Subcutaneous adipose tissue (tissue), 4 donors: ENCODE results near the gene EPB41L2. TPM values are rescaled to one million over a fixed set of nuclear protein-coding genes. Genes with fewer than 3 reads are reported as not detected.

Experiments used
- CTCF ChIP-seq: fragments of 450-650 bp; IDR thresholded peaks from one replicate; pipeline ENCODE4 v1.5.1; 2016; ENCODE audit warnings: low read depth, mild to moderate bottlenecking, control low read depth, antibody characterized with exemption, moderate library complexity
- total RNA-seq, 4 donors: library from RNA; depleted of rRNA; stranded (reverse); fragments of >200 nt; gene quantifications; one replicate each; pipeline ENCODE4 v1.1.0, GENCODE V29; 2016

EPB41L2 gene
- total RNA-seq, 4 donors from 2014 or later = 124 to 189 (median 160) TPM

- TF ChIP-seq CTCF = no peak
Observed at GRCh38 chr6:131068165-131068564, 5.1 kb upstream of the EPB41L2 start.

GRCh38 chr6:131067521-131067920 is 4.5 kb upstream of the EPB41L2 start:
- TF ChIP-seq CTCF = no peak

- TF ChIP-seq CTCF = no peak
Observed at GRCh38 chr6:131065824-131066171, 2.8 kb upstream of the EPB41L2 start.

- TF ChIP-seq CTCF = no peak
Observed at GRCh38 chr6:131065112-131065823, 2.2 kb upstream of the EPB41L2 start.

GRCh38 chr6:131063764-131064272 is 773 bp upstream of the EPB41L2 start:
- TF ChIP-seq CTCF = no peak

- no peak for TF ChIP-seq CTCF
Observed at GRCh38 chr6:131062241-131063027, 611 bp downstream of the EPB41L2 start.

GRCh38 chr6:131061751-131062119 is 1.3 kb downstream of the EPB41L2 start:
- no peak for TF ChIP-seq CTCF
